Effector memory CD8-positive, alpha-beta T cell (primary cell): ENCODE data around the gene ST3GAL2.

Experiments
- ATAC-seq: fragments of 150-1000 bp; cut with Tn5 transposase; replicated peaks from 2 replicates; pipeline ENCODE4 v1.10.0; 2021; ENCODE audit warnings: mild to moderate bottlenecking, moderate library complexity
- DNase-seq, 3 experiments: peaks; one replicate each; pipeline ENCODE4 v3.0.0; 2021
- H3K27ac Mint-ChIP-seq, 2 donors: one replicate each; pipeline ENCODE4 v1.8.0; 2022; ENCODE audit warnings: mild to moderate bottlenecking in 2 of 2, mixed read lengths in 2 of 2, moderate library complexity in 2 of 2
- H3K27me3 Mint-ChIP-seq, 2 donors: one replicate each; pipeline ENCODE4 v1.8.0; 2022; ENCODE audit warnings: mixed read lengths in 2 of 2
- H3K36me3 Mint-ChIP-seq: one replicate; pipeline ENCODE4 v1.8.0; 2022; ENCODE audit warnings: mild to moderate bottlenecking, moderate library complexity, mixed read lengths; ENCODE audit not compliant: insufficient read depth
- H3K4me1 Mint-ChIP-seq, 2 donors: one replicate each; pipeline ENCODE4 v1.8.0; 2022; ENCODE audit warnings: low read depth in 2 of 2, mixed read lengths in 2 of 2
- H3K4me3 Mint-ChIP-seq, 2 donors: one replicate each; pipeline ENCODE4 v1.8.0; 2022; ENCODE audit warnings: mild to moderate bottlenecking in 2 of 2, mixed read lengths in 2 of 2, moderate library complexity in 2 of 2
- H3K9me3 Mint-ChIP-seq, 2 donors: one replicate each; pipeline ENCODE4 v1.8.0; 2022; ENCODE audit warnings: mixed read lengths in 2 of 2

ST3GAL2 gene

GRCh38 chr16:70402916-70403659, 35.8 kb downstream of the ST3GAL2 start:
- peaks cover 27 to 37% of the 10 kb centered on the region in 2 donors for H3K4me1 Mint-ChIP-seq

DNA sequence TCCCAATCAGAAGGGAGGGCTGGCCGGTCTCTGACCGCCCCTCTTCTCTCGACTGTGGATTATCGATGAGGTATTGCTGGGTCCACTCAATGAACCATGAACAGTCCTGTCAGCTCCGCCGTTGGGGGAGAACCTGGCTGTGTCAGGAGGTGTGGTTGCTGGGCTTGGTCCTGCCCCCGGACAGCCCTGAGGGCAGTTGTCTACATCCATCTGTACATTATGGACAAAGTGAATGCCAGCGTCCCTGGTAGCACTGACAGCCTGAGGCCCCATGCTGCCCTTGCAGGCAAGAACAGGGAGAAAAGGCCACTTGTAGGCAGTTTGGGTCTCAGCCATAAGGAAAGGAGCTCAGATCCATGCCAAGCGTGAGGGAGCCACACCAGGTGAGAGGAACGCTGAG, 38.9 kb downstream of the ST3GAL2 start:
- DNase-seq (no peak), ATAC-seq (no peak)
- H3K36me3 Mint-ChIP-seq = peaks cover 24% of the 10 kb centered on the region

More at GRCh38 chr16:70402916-70403659, 35.8 kb downstream of the ST3GAL2 start:
- ATAC-seq (no peak), DNase-seq (no peak)
- H3K36me3 Mint-ChIP-seq = peaks cover 25% of the 10 kb centered on the region
- peak overlapping the region; percentile 76 to 80 for H3K4me3 Mint-ChIP-seq
- H3K9me3 Mint-ChIP-seq = no peaks in the 10 kb centered on the region
- peak overlapping the region in 1 of 2 donors; percentile 80 for H3K27ac Mint-ChIP-seq
- no peaks in the 10 kb centered on the region for H3K27me3 Mint-ChIP-seq

GRCh38 chr16:70399381-70399780, 39.5 kb downstream of the ST3GAL2 start:
- no peaks in the 10 kb centered on the region for H3K27me3 Mint-ChIP-seq
- no peak for ATAC-seq

More for the DNA sequence above, 38.9 kb downstream of the ST3GAL2 start:
- H3K4me1 Mint-ChIP-seq = peaks cover 20 to 21% of the 10 kb centered on the region in 2 donors
- H3K27me3 Mint-ChIP-seq = no peaks in the 10 kb centered on the region
- H3K9me3 Mint-ChIP-seq = no peaks in the 10 kb centered on the region
- H3K27ac Mint-ChIP-seq = no peak overlapping the region
- H3K4me3 Mint-ChIP-seq = no peak overlapping the region

GRCh38 chr16:70398177-70398743, 40.6 kb downstream of the ST3GAL2 start:
- Mint-ChIP-seq H3K9me3 (no peaks in the 10 kb centered on the region), H3K36me3 (peaks cover 11% of the 10 kb centered on the region), H3K4me3 (no peak overlapping the region), H3K27ac (no peak overlapping the region), H3K27me3 (no peaks in the 10 kb centered on the region), H3K4me1 (peaks cover 5% of the 10 kb centered on the region in 2 donors)
- no peak for DNase-seq
- ATAC-seq = no peak

More at GRCh38 chr16:70399381-70399780, 39.5 kb downstream of the ST3GAL2 start:
- H3K27ac Mint-ChIP-seq = no peak overlapping the region
- H3K4me1 Mint-ChIP-seq = peaks cover 14 to 16% of the 10 kb centered on the region in 2 donors
- peaks cover 19% of the 10 kb centered on the region for H3K36me3 Mint-ChIP-seq
- no peaks in the 10 kb centered on the region for H3K9me3 Mint-ChIP-seq
- no peak overlapping the region for H3K4me3 Mint-ChIP-seq
- DNase-seq = no peak

DNA sequence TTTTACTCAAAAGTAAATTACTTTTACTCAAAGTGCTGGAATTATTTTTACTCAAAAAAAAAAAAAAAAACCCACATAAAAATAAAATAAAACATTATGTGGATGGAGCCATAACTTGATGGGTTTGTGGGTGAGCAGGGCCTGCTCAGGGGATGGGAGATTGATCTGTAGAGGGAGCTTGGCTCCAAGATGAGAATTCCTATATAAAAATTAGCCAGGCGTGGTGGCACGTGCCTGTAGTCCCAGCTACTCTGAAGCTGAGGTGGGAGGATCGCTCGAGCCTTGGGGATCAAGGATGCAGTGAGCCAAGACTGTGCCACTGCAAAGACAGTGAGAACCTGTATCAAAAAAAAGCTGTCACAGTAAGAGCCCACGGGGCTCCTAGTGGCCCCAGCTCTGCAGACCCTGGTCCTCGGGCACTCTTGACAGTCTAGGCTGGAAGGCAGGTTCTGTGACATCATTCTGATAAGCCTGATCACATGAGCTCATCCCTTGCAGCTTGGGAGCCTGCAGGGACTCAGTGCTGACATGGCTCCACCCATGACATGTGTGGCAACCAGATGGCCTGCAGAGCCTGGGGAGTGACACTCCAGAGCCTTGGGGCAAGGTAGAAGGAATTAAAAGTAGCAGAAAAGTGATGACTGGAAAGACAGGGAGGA, 42.5 kb downstream of the ST3GAL2 start:
- ATAC-seq (no peak), DNase-seq (no peak)
- H3K36me3 Mint-ChIP-seq = peaks cover 6% of the 10 kb centered on the region
- H3K4me1 Mint-ChIP-seq = peaks cover 0 to 1% of the 10 kb centered on the region in 2 donors
- no peak overlapping the region for H3K27ac Mint-ChIP-seq
- H3K9me3 Mint-ChIP-seq = no peaks in the 10 kb centered on the region
- no peaks in the 10 kb centered on the region for H3K27me3 Mint-ChIP-seq
- H3K4me3 Mint-ChIP-seq = no peak overlapping the region

GRCh38 chr16:70395345-70395901, 43.5 kb downstream of the ST3GAL2 start:
- Mint-ChIP-seq H3K27ac (no peak overlapping the region), H3K36me3 (peaks cover 3% of the 10 kb centered on the region), H3K9me3 (no peaks in the 10 kb centered on the region), H3K4me3 (no peak overlapping the region), H3K4me1 (no peaks in the 10 kb centered on the region), H3K27me3 (no peaks in the 10 kb centered on the region)
- DNase-seq (peak; percentile 47 to 55 (median 54)), ATAC-seq (peak; percentile 73)

DNA sequence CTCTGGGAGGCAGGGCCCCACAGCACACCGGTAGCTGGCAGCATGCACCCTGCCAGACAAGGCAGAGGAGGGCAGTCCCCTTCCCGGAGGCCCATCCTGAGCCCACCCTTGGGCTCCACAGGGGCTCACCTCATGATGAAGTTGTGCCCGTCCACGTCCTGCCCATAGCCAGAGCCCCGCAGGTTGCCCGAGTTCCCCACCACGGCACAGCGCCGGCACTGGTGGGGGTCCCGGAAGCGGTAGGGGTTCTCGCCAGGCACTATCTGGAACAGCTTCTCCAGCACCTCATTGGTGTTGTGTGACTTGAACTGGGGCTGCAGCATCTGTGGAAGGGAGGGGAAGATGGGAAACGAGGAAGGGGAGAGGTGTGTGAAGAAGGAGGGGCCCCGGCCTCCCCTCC, 44.0 kb downstream of the ST3GAL2 start:
- no peaks in the 10 kb centered on the region for H3K9me3 Mint-ChIP-seq
- no peak overlapping the region for H3K27ac Mint-ChIP-seq
- no peak overlapping the region for H3K4me3 Mint-ChIP-seq
- ATAC-seq (no peak), DNase-seq (no peak)
- H3K4me1 Mint-ChIP-seq = no peaks in the 10 kb centered on the region
- H3K27me3 Mint-ChIP-seq = no peaks in the 10 kb centered on the region
- peaks cover 3% of the 10 kb centered on the region for H3K36me3 Mint-ChIP-seq

DNA sequence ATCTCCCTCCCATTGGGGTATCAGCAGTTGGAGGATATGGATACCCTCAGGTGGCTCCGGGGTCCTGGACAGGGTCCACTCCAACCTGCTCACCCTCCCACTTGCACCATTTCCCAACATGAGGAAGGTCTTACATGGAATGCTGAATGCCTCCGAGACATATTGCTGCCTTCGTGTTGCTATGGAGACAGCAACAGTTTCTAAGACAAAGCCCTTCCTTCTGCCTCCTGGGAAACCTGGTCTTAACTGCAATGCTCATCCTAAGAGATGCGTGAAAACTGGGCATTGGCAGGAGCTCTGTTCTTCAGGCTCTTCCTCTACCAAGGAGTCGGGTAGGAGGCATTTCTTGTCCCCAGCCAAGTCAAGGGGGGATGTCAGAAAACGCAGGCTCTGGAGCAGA, 45.2 kb downstream of the ST3GAL2 start:
- Mint-ChIP-seq H3K27me3 (no peaks in the 10 kb centered on the region), H3K9me3 (no peaks in the 10 kb centered on the region), H3K4me1 (no peaks in the 10 kb centered on the region), H3K36me3 (peaks cover 3% of the 10 kb centered on the region), H3K27ac (peak overlapping the region in 1 of 2 donors; percentile 49), H3K4me3 (no peak overlapping the region)
- DNase-seq (no peak), ATAC-seq (no peak)

DNA sequence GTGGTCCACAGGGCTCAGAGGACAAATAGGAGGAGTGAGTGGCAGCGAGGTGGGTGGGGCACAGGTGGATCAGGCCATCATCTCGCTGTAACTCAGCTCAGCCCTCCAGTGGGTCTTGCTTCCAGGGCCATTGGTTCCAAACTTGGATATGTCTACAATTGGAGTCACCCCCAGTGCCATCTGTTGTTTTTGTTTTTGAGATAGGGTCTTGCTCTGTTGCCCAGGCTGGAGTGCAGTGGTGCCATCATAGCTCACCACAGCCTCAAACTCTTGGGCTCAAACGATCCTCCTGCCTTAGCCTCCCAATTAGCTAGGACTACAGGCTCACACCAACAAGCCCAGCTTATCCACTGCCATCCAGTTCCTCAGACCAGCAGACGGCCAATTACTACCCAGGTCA, 46.3 kb downstream of the ST3GAL2 start:
- Mint-ChIP-seq H3K27me3 (no peaks in the 10 kb centered on the region), H3K27ac (no peak overlapping the region), H3K36me3 (peaks cover 3% of the 10 kb centered on the region), H3K4me1 (peaks cover 0 to 4% of the 10 kb centered on the region in 2 donors), H3K4me3 (no peak overlapping the region), H3K9me3 (no peaks in the 10 kb centered on the region)
- ATAC-seq = no peak
- no peak for DNase-seq

DNA sequence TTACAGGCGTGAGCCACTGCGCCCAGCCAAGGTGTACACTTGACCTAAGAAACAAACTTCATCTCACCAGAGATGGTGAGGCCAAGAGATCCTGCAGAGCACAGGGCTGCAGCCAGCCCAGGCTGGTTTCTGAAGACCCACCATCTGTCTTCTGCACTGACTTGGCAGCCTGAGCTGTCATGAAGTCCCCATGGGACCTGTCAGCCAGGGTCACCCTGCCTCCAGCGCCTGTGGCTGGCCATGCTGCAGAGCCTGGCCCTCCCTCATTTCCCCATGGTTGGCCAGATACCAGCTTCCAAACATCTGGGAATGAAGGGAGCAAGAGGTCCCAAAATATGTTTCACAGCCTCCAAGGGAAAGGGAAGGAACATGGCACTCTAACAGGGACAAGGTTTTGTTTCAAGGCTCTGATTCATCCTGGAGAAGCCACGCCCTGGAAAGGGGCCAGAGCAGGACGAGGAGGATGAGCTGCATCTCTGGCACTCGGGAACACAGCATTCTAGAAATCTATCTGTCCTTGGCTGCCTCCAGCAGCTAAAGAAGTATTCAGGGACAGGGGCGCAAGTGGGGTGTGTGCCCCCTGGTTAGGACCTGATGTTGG, 46.9 kb downstream of the ST3GAL2 start:
- ATAC-seq (no peak), DNase-seq (no peak)
- Mint-ChIP-seq H3K36me3 (peaks cover 3% of the 10 kb centered on the region), H3K4me1 (peaks cover 0 to 4% of the 10 kb centered on the region in 2 donors), H3K9me3 (no peaks in the 10 kb centered on the region), H3K27ac (peak overlapping the region in 1 of 2 donors; percentile 66), H3K27me3 (no peaks in the 10 kb centered on the region), H3K4me3 (no peak overlapping the region)

DNA sequence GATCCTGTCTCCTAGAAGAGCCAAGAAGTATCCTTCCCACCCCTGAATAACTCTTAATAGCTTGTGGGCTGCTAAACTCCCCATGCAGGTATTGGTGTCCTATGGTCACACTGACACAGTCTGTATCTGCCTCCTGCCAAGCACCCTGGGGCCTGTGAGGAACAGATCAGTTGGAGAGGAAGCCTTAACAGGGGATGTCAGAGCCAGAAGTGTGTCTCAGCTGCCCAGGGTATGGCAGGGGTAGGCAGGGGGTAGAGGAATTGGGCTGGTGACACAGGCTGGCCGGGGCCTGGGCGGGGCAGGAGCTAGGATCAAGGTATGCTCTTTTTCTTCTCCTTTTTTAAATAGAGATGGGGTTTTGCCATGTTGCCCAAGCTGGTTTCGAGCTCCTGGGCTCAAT, 47.5 kb downstream of the ST3GAL2 start:
- Mint-ChIP-seq H3K27me3 (no peaks in the 10 kb centered on the region), H3K36me3 (peaks cover 3% of the 10 kb centered on the region), H3K4me1 (peaks cover 0 to 4% of the 10 kb centered on the region in 2 donors), H3K9me3 (no peaks in the 10 kb centered on the region), H3K27ac (peak overlapping the region in 1 of 2 donors; percentile 66), H3K4me3 (no peak overlapping the region)
- no peak for DNase-seq
- ATAC-seq = no peak

- Mint-ChIP-seq H3K27ac (no peak overlapping the region), H3K4me1 (peaks cover 0 to 4% of the 10 kb centered on the region in 2 donors), H3K9me3 (no peaks in the 10 kb centered on the region), H3K27me3 (no peaks in the 10 kb centered on the region), H3K36me3 (no peaks in the 10 kb centered on the region), H3K4me3 (no peak overlapping the region)
- DNase-seq = no peak
- ATAC-seq = no peak
These were observed 48.1 kb downstream of the ST3GAL2 start for GRCh38 chr16:70390774-70391173.

- no peak overlapping the region for H3K4me3 Mint-ChIP-seq
- peaks cover 3% of the 10 kb centered on the region for H3K36me3 Mint-ChIP-seq
- no peak for DNase-seq
- no peaks in the 10 kb centered on the region for H3K27me3 Mint-ChIP-seq
- no peak for ATAC-seq
- no peaks in the 10 kb centered on the region for H3K9me3 Mint-ChIP-seq
- peak overlapping the region in 1 of 2 donors; percentile 49 for H3K27ac Mint-ChIP-seq
- H3K4me1 Mint-ChIP-seq = peaks cover 0 to 4% of the 10 kb centered on the region in 2 donors
These were observed 50.8 kb downstream of the ST3GAL2 start for GRCh38 chr16:70388006-70388680.
